Stimulated activated effector memory CD8-positive, alpha-beta T cell treated with anti-CD3 and anti-CD28 coated beads, Interleukin-12 subunit alpha, Interleukin-12 subunit beta, amount 100 ng/mL, for 72 hours (primary cell): Measurements from ENCODE around the gene TEDC1.

Experiments
- ATAC-seq: fragments of 150-1000 bp; cut with Tn5 transposase; 2 replicates; pipeline ENCODE4 v1.10.0; 2021
- DNase-seq, 2 donors: peaks; one replicate each; pipeline ENCODE4 v3.0.0; 2021 to 2022; ENCODE audit warnings: low spot score in 2 of 2
- H3K27ac Mint-ChIP-seq: one replicate; pipeline ENCODE4 v1.8.0; 2022; ENCODE audit warnings: mild to moderate bottlenecking, mixed read lengths
- H3K36me3 Mint-ChIP-seq: one replicate; pipeline ENCODE4 v1.8.0; 2022; ENCODE audit warnings: mild to moderate bottlenecking, mixed read lengths
- H3K4me1 Mint-ChIP-seq: one replicate; pipeline ENCODE4 v1.8.0; 2022; ENCODE audit warnings: mixed read lengths
- H3K4me3 Mint-ChIP-seq: one replicate; pipeline ENCODE4 v1.8.0; 2022; ENCODE audit warnings: mild to moderate bottlenecking, mixed read lengths
- H3K9me3 Mint-ChIP-seq: one replicate; pipeline ENCODE4 v1.8.0; 2022; ENCODE audit warnings: mixed read lengths

The TEDC1 gene

DNA sequence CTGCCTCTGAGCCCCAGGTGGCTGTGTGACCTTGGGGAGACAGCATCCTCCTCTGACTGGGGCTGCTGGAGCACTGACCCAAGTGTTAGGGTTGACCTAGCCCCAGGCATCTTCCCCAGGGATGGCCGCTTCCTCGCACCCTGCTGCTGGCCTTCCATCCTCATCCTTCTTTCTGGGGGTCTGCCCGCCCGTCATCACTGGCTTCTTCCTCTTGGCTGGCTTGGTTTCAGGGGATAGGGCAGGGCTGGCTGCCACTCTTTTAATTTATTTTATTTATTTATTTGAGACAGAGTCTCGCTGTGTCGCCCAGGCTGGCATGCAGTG lies 3.5 kb downstream of the TEDC1 start:
- no peak overlapping the region for H3K4me3 Mint-ChIP-seq
- no peaks in the 10 kb centered on the region for H3K9me3 Mint-ChIP-seq
- H3K36me3 Mint-ChIP-seq = peaks cover 22% of the 10 kb centered on the region
- ATAC-seq (no peak), DNase-seq (no peak)
- H3K27ac Mint-ChIP-seq = no peak overlapping the region
- peaks cover 10% of the 10 kb centered on the region for H3K4me1 Mint-ChIP-seq

- Mint-ChIP-seq H3K4me1 (peaks cover 7% of the 10 kb centered on the region), H3K27ac (no peak overlapping the region), H3K4me3 (no peak overlapping the region), H3K36me3 (peaks cover 20% of the 10 kb centered on the region), H3K9me3 (no peaks in the 10 kb centered on the region)
- ATAC-seq (no peak), DNase-seq (no peak)
Measured at GRCh38 chr14:105495101-105495989, 4.3 kb downstream of the TEDC1 start.

DNA sequence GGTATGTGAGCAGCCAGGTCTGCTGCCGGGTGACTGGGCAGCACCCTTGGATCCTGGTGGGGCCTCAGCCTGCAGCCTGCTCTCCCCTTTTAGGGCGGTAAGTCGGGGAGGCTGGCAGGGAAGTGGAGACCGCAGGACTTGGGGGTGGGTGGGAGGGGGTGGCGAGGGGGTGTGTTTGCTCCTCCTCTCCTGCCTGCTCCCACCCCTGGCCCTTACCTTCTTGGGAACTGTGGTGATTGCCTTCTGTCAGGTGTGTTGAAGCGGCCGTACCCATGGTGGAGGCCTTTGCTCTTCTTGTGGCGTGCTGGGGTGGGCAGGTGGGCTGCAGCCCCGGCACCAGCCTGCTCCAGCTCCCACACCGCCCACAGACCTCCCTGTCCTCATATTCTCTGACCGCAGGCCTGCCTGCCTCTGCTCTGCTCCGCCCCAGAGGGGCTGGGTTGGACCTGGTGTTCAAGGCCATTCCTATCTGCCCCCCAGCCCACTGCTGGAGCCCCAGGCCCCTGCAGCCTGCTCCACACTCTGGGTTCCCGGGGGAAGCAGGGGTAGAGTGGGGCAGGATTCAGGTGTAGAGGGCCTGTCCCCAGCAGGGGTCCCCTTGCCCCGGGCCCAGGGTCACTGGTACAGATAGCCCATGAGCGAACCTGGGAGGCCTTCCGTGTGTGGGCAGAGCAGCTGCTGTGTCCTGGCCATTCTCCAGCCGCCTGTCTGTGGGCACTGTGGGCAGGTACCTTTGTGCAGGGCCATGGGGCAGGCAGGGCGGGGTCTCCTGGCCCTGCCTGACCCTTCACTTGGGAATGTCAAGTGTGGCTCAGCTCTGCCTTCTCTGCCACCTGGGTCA lies 5.2 kb downstream of the TEDC1 start:
- Mint-ChIP-seq H3K36me3 (peaks cover 15% of the 10 kb centered on the region), H3K4me1 (peaks cover 7% of the 10 kb centered on the region), H3K27ac (no peak overlapping the region), H3K9me3 (no peaks in the 10 kb centered on the region), H3K4me3 (no peak overlapping the region)
- DNase-seq = no peak
- ATAC-seq = no peak

DNA sequence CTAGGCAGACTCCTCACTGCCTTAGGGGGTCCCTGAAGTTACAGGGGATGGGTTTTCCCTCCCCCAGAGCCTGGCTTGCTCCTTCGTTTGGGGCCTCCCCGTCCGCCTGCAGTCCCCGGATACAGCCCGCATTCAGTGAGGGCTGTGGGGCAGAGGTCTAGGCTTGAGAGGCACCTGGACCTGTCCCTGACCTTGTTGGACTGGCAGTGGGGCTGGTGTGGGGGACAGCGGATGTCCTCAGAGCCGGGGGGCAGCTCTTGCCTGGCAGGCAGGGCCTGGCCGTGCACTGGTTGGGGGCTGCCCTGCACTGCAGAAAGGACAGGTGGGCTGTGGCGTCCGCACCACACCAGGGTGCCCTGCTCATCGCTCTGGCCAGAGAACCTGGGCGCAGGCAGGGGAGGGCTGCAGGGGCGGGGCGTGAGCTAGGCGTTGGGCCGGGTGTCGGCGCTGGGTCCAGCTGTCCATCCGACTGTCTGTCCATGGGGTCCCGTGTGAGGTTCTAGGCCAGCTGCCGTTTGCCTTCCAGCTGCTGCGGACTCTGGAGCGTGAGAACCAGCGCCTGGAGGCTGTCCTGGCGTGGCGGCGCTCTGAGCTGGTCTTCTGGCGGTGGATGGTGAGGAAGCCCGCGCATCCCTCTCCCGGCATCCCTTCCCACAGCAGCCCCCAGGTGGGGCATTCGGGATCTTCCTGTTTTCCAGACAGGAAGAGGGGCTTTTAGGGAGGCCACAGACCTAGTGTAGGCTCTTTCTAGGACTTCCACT lies 6.0 kb downstream of the TEDC1 start:
- H3K27ac Mint-ChIP-seq = no peak overlapping the region
- DNase-seq (no peak), ATAC-seq (no peak)
- no peaks in the 10 kb centered on the region for H3K9me3 Mint-ChIP-seq
- peaks cover 7% of the 10 kb centered on the region for H3K36me3 Mint-ChIP-seq
- peaks cover 2% of the 10 kb centered on the region for H3K4me1 Mint-ChIP-seq
- no peak overlapping the region for H3K4me3 Mint-ChIP-seq

GRCh38 chr14:105497671-105498429 lies 6.8 kb downstream of the TEDC1 start:
- Mint-ChIP-seq H3K36me3 (peaks cover 11% of the 10 kb centered on the region), H3K27ac (no peak overlapping the region), H3K4me1 (no peaks in the 10 kb centered on the region), H3K4me3 (no peak overlapping the region), H3K9me3 (no peaks in the 10 kb centered on the region)
- ATAC-seq = no peak
- DNase-seq = peak in 1 of 2 donors; percentile 50

GRCh38 chr14:105498430-105499255 lies 7.6 kb downstream of the TEDC1 start:
- Mint-ChIP-seq H3K4me3 (no peak overlapping the region), H3K36me3 (peaks cover 13% of the 10 kb centered on the region), H3K27ac (no peak overlapping the region), H3K4me1 (no peaks in the 10 kb centered on the region), H3K9me3 (no peaks in the 10 kb centered on the region)
- peak in 1 of 2 donors; percentile 49 for DNase-seq
- no peak for ATAC-seq

DNA sequence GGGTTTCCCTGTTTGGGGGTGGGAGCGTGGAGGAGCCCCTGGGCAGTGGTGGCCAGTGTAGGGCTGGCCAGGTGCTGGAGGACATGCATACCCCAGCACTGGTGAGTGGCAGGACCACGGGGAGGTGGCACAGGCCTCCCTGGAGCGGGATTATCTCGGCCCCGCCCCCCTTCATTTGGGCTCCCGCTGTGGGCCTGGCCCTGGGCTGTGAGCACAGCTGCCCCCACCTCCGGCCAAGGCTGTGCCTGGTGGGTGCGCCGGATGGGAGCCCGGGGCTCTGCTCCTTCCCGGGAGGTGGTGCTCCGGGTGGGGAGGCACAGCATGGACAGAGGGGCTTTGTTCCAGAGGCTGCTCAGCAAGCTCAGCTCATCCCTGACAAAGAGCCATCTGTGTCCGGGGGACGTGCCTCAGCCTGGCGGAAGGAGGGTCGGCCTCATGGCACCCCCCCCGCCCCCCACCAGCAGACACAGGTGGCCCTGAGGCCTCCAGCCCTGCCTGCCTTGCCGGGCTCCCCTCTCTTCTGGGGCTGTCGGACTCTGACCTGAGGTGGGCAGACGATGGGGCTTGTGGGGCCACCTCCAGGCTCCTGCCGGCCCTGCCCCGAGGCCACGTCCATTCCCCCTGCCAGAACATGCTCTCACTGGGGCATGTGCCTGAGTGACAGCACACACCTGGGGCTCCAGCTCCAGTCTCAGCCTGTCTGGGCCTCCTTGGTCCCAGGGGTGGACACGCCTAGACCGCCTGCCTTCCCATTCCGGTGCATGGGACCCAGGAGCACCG lies 8.4 kb downstream of the TEDC1 start:
- Mint-ChIP-seq H3K36me3 (peaks cover 13% of the 10 kb centered on the region), H3K9me3 (no peaks in the 10 kb centered on the region), H3K4me1 (no peaks in the 10 kb centered on the region), H3K4me3 (no peak overlapping the region), H3K27ac (no peak overlapping the region)
- ATAC-seq (no peak), DNase-seq (no peak)

- Mint-ChIP-seq H3K36me3 (peaks cover 13% of the 10 kb centered on the region), H3K27ac (no peak overlapping the region), H3K4me1 (no peaks in the 10 kb centered on the region), H3K4me3 (no peak overlapping the region), H3K9me3 (no peaks in the 10 kb centered on the region)
- ATAC-seq = no peak
- DNase-seq = no peak
Measured at GRCh38 chr14:105500036-105500725, 9.1 kb downstream of the TEDC1 start.

DNA sequence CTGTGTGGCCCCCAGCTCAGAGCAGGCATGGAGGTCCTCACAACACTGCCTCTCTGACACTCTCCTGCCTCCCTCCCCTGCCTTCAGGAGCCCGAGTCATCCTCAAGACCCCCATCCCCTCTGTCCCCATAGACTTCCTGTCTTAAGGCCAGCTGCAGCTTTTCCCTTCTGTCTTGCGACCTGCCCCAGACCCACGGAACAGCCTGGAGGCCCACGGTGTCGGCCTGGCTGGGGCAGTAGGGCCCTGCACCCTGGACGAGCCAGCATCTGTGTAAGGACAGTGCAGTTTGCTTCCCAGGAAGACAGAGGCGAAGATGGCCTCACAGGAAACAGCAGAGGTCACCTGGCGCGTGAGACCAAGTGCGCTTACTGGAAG lies 9.7 kb downstream of the TEDC1 start:
- H3K36me3 Mint-ChIP-seq = peaks cover 13% of the 10 kb centered on the region
- no peaks in the 10 kb centered on the region for H3K4me1 Mint-ChIP-seq
- ATAC-seq = no peak
- H3K27ac Mint-ChIP-seq = no peak overlapping the region
- H3K9me3 Mint-ChIP-seq = no peaks in the 10 kb centered on the region
- H3K4me3 Mint-ChIP-seq = no peak overlapping the region
- DNase-seq = no peak

- Mint-ChIP-seq H3K4me3 (no peak overlapping the region), H3K27ac (no peak overlapping the region), H3K4me1 (no peaks in the 10 kb centered on the region), H3K36me3 (peaks cover 13% of the 10 kb centered on the region), H3K9me3 (no peaks in the 10 kb centered on the region)
- no peak for DNase-seq
- ATAC-seq = no peak
Measured at GRCh38 chr14:105501504-105502291, 10.7 kb downstream of the TEDC1 start.

GRCh38 chr14:105502446-105503295 lies 11.6 kb downstream of the TEDC1 start:
- H3K27ac Mint-ChIP-seq = peak overlapping the region; percentile 58
- ATAC-seq = no peak
- no peak overlapping the region for H3K4me3 Mint-ChIP-seq
- no peaks in the 10 kb centered on the region for H3K9me3 Mint-ChIP-seq
- H3K36me3 Mint-ChIP-seq = peaks cover 13% of the 10 kb centered on the region
- DNase-seq = no peak
- H3K4me1 Mint-ChIP-seq = no peaks in the 10 kb centered on the region

- ATAC-seq (peak; percentile 8), DNase-seq (no peak)
- Mint-ChIP-seq H3K36me3 (peaks cover 13% of the 10 kb centered on the region), H3K4me3 (no peak overlapping the region), H3K4me1 (no peaks in the 10 kb centered on the region), H3K9me3 (no peaks in the 10 kb centered on the region), H3K27ac (no peak overlapping the region)
Measured at GRCh38 chr14:105503296-105503640, 12.2 kb downstream of the TEDC1 start.
